Small intestine (tissue), 7 donors: ENCODE results near the gene FAM199X. TPM values are rescaled to one million over a fixed set of nuclear protein-coding genes. Genes with fewer than 3 reads are reported as not detected.

Experiments
- DNase-seq, 2 donors: peaks; one replicate each; pipeline versions ENCODE4 v3.0.0 to v3.0.0-alpha.2; 2013
- FAIRE-seq: peaks from 2 replicates; lab custom pipeline; 2012; peaks lifted over from hg19 to GRCh38; lab: Jason Lieb, UNC
- H3K27ac ChIP-seq, 3 donors: one replicate each; pipeline ENCODE4 v1.5.1; 2013; ENCODE audit warnings: low read length in 2 of 3, mild to moderate bottlenecking in 2 of 3, control low read depth in 1 of 3, inconsistent platforms in 1 of 3, low read depth in 1 of 3, moderate library complexity in 1 of 3
- H3K27me3 ChIP-seq, 3 donors: one replicate each; pipeline ENCODE4 v1.6.1; 2013; ENCODE audit warnings: low read length in 3 of 3, inconsistent platforms in 1 of 3; ENCODE audit not compliant: control insufficient read depth in 3 of 3, insufficient read depth in 3 of 3
- H3K36me3 ChIP-seq, 3 donors: one replicate each; pipeline ENCODE4 v1.6.1; 2013; ENCODE audit warnings: low read length in 3 of 3, inconsistent platforms in 1 of 3, low read depth in 1 of 3, mild to moderate bottlenecking in 1 of 3, moderate library complexity in 1 of 3; ENCODE audit not compliant: control insufficient read depth in 3 of 3, insufficient read depth in 2 of 3
- H3K4me1 ChIP-seq, 3 donors: one replicate each; pipeline ENCODE4 v1.6.1; 2013; ENCODE audit warnings: low read length in 2 of 3, inconsistent platforms in 1 of 3, low read depth in 1 of 3, mild to moderate bottlenecking in 1 of 3, moderate library complexity in 1 of 3; ENCODE audit not compliant: control insufficient read depth in 3 of 3, insufficient read depth in 2 of 3
- H3K4me3 ChIP-seq, 3 donors: one replicate each; pipeline ENCODE4 v1.5.1; 2013; ENCODE audit warnings: low read length in 3 of 3, control low read depth in 1 of 3, inconsistent platforms in 1 of 3, low read depth in 1 of 3, mild to moderate bottlenecking in 1 of 3, moderate library complexity in 1 of 3
- H3K9me3 ChIP-seq, 2 donors: one replicate each; pipeline ENCODE4 v1.6.1; 2013; ENCODE audit warnings: low read depth in 1 of 2, low read length in 1 of 2; ENCODE audit not compliant: control insufficient read depth in 2 of 2, insufficient read depth in 1 of 2
- WGBS, 3 donors: extraction: QIAGEN DNeasy Blood & Tissue Kit; methylation state at CpG; one replicate each; pipeline ENCODE4 v1.1.7; 2013; 5-methylcytosine and 5-hydroxymethylcytosine counted together
- polyA plus RNA-seq, 4 donors: library from polyadenylated mRNA; stranded (reverse) in 3 of 4; unstranded in 1 of 4; fragments of 200-250 nt in 3 of 4; fragments of 120-200 nt in 1 of 4; gene quantifications; one replicate each; pipeline versions ENCODE4 v1.2.1 to v1.2.3, GENCODE V29; 2013
- donor health status: healthy with polysubstance abuse.
- donor health status: control.
- donor health status: control.
- donor health status: Bipolar disorder and iron deficiency.
- donor health status: healthy.

Gene FAM199X
- polyA plus RNA-seq, 4 donors: 4.9 to 21.0 (median 10.3) TPM

GRCh38 chrX:104168127-104168526 is 1.9 kb downstream of the FAM199X start:
- 9 to 17% (median 10%) methylated on average over 1 of the region's 1 CpG for WGBS, 3 donors

GRCh38 chrX:104172121-104172520 is 5.9 kb downstream of the FAM199X start:
- no peak overlapping the region for H3K4me3 ChIP-seq
- H3K9me3 ChIP-seq: no peaks in the 10 kb centered on the region
- DNase-seq (no peak), FAIRE-seq (no peak)
- peaks cover 0 to 2% (median 0%) of the 10 kb centered on the region in 3 donors for H3K4me1 ChIP-seq
- H3K27me3 ChIP-seq: no peaks in the 10 kb centered on the region
- 68 to 86% (median 78%) methylated on average over 6 of the region's 6 CpGs for WGBS, 3 donors
- H3K36me3 ChIP-seq: peaks cover 0 to 2% (median 0%) of the 10 kb centered on the region in 3 donors
- no peak overlapping the region for H3K27ac ChIP-seq

More at GRCh38 chrX:104168127-104168526, 1.9 kb downstream of the FAM199X start:
- Histone ChIP-seq H3K4me3 (no peak overlapping the region), H3K4me1 (peaks cover 0 to 2% (median 0%) of the 10 kb centered on the region in 3 donors), H3K36me3 (no peaks in the 10 kb centered on the region), H3K27ac (no peak overlapping the region), H3K27me3 (no peaks in the 10 kb centered on the region), H3K9me3 (no peaks in the 10 kb centered on the region)
- DNase-seq (no peak), FAIRE-seq (no peak)

- H3K27me3 ChIP-seq: no peaks in the 10 kb centered on the region
- no peaks in the 10 kb centered on the region for H3K9me3 ChIP-seq
- peaks cover 0 to 2% (median 0%) of the 10 kb centered on the region in 3 donors for H3K36me3 ChIP-seq
- no peak for DNase-seq
- WGBS, 3 donors: 81 to 94% (median 93%) methylated on average over 2 of the region's 2 CpGs
- no peak overlapping the region for H3K27ac ChIP-seq
- H3K4me3 ChIP-seq: no peak overlapping the region
- peaks cover 0 to 2% (median 0%) of the 10 kb centered on the region in 3 donors for H3K4me1 ChIP-seq
- no peak for FAIRE-seq
Observed at GRCh38 chrX:104172788-104173187, 6.5 kb downstream of the FAM199X start.

- 88 to 96% (median 94%) methylated on average over 6 of the region's 6 CpGs for WGBS, 3 donors
- FAIRE-seq: no peak
- Histone ChIP-seq H3K4me3 (no peak overlapping the region), H3K9me3 (no peaks in the 10 kb centered on the region), H3K27me3 (no peaks in the 10 kb centered on the region), H3K36me3 (peaks cover 0 to 4% (median 0%) of the 10 kb centered on the region in 3 donors), H3K27ac (no peak overlapping the region), H3K4me1 (no peaks in the 10 kb centered on the region)
- DNase-seq: no peak
Observed at GRCh38 chrX:104173841-104174240, 7.6 kb downstream of the FAM199X start.

GRCh38 chrX:104183685-104184084 is 17.4 kb downstream of the FAM199X start:
- no peak for DNase-seq
- 79 to 96% (median 91%) methylated on average over 4 of the region's 4 CpGs for WGBS, 3 donors

GRCh38 chrX:104187931-104188330 is 21.7 kb downstream of the FAM199X start:
- FAIRE-seq (no peak), DNase-seq (no peak)
- 87 to 96% (median 93%) methylated on average over 8 of the region's 8 CpGs for WGBS, 3 donors
- Histone ChIP-seq H3K4me1 (no peaks in the 10 kb centered on the region), H3K27ac (no peak overlapping the region), H3K36me3 (peaks cover 2 to 11% (median 2%) of the 10 kb centered on the region in 3 donors), H3K4me3 (no peak overlapping the region), H3K9me3 (no peaks in the 10 kb centered on the region), H3K27me3 (no peaks in the 10 kb centered on the region)

More at GRCh38 chrX:104183685-104184084, 17.4 kb downstream of the FAM199X start:
- no peak overlapping the region for H3K27ac ChIP-seq
- H3K27me3 ChIP-seq: no peaks in the 10 kb centered on the region
- no peak overlapping the region for H3K4me3 ChIP-seq
- no peaks in the 10 kb centered on the region for H3K4me1 ChIP-seq
- H3K9me3 ChIP-seq: no peaks in the 10 kb centered on the region
- FAIRE-seq: no peak
- peaks cover 0 to 9% (median 2%) of the 10 kb centered on the region in 3 donors for H3K36me3 ChIP-seq

GRCh38 chrX:104189837-104190236 is 23.6 kb downstream of the FAM199X start:
- Histone ChIP-seq H3K27ac (no peak overlapping the region), H3K4me3 (no peak overlapping the region), H3K36me3 (peaks cover 2 to 9% (median 2%) of the 10 kb centered on the region in 3 donors), H3K4me1 (no peaks in the 10 kb centered on the region), H3K27me3 (no peaks in the 10 kb centered on the region), H3K9me3 (no peaks in the 10 kb centered on the region)
- DNase-seq (no peak), FAIRE-seq (no peak)
- 49 to 73% (median 72%) methylated on average over 5 of the region's 5 CpGs for WGBS, 3 donors

- DNase-seq: no peak
- Histone ChIP-seq H3K36me3 (peaks cover 0 to 6% (median 2%) of the 10 kb centered on the region in 3 donors), H3K4me3 (no peak overlapping the region), H3K9me3 (no peaks in the 10 kb centered on the region), H3K27ac (no peak overlapping the region), H3K4me1 (no peaks in the 10 kb centered on the region), H3K27me3 (no peaks in the 10 kb centered on the region)
- 68 to 97% (median 72%) methylated on average over 2 of the region's 2 CpGs for WGBS, 3 donors
- no peak for FAIRE-seq
Observed at GRCh38 chrX:104193485-104193884, 27.2 kb downstream of the FAM199X start.

GRCh38 chrX:104195013-104195412 is 28.8 kb downstream of the FAM199X start:
- Histone ChIP-seq H3K4me3 (no peak overlapping the region), H3K27me3 (no peaks in the 10 kb centered on the region), H3K27ac (no peak overlapping the region), H3K9me3 (no peaks in the 10 kb centered on the region), H3K36me3 (peaks cover 0 to 4% (median under 1%) of the 10 kb centered on the region in 3 donors), H3K4me1 (no peaks in the 10 kb centered on the region)
- WGBS, 3 donors: 18 to 56% (median 21%) methylated on average over 1 of the region's 1 CpG
- peak; percentile 71 for FAIRE-seq
- no peak for DNase-seq
